GM21619 (cell line): ENCODE data around the gene CDC23.
"Not testable (repeated sequence)": the region's sequence is repeated elsewhere in the genome, so short reads cannot be mapped to it uniquely, and the experiment has no call there.

ENCODE experiments used
- ATAC-seq: cut with Tn5 transposase; IDR thresholded peaks from one replicate; pipeline ENCODE4 v1.9.1; 2021; ENCODE audit not compliant: unreplicated experiment

Gene CDC23

GRCh38 chr5:138148811-138149210 lies 64.3 kb downstream of the CDC23 start:
- ATAC-seq = no peak

- not testable (repeated sequence) for ATAC-seq
Measured at GRCh38 chr5:138143578-138143977, 69.5 kb downstream of the CDC23 start.

- ATAC-seq = no peak
Measured at GRCh38 chr5:138141734-138142133, 71.4 kb downstream of the CDC23 start.

- no peak for ATAC-seq
Measured at GRCh38 chr5:138140268-138140667, 72.9 kb downstream of the CDC23 start.

- ATAC-seq = no peak
Measured at GRCh38 chr5:138139781-138140090, 73.4 kb downstream of the CDC23 start.

- ATAC-seq = no peak
Measured at GRCh38 chr5:138138949-138139780, 74.0 kb downstream of the CDC23 start, which contains the start of gene NME5. Gene NME5 (minus strand): TSS chr5:138139428. CDS start chr5:138138780, 648 bp downstream.
